ENCODE data around the gene AKAP13. TPM values are rescaled to one million over a fixed set of nuclear protein-coding genes. Genes with fewer than 3 reads are reported as not detected.

The AKAP13 gene
- total RNA-seq, 4 donors from 2014 or later, result 105 to 167 (median 129) TPM

GRCh38 chr15:85380812-85381642 is 624 bp downstream of the AKAP13 start:
- peak overlapping the region; percentile 75 for H3K4me3 ChIP-seq (ENCODE audit: low read depth, poor library complexity, severe bottlenecking)
- no peak for TF ChIP-seq CTCF (IDR thresholded peaks at IDR 0.05)
- TF ChIP-seq POLR2A (IDR thresholded peaks at IDR 0.05), result no peak
- 0% methylated on average over 16 to 37 of the region's 89 CpGs for WGBS, 2 donors
- intact Hi-C loops (cut with DNase I; ENCODE audit: low total_unique reads), result no loop called here
- peak; percentile 40 to 90 for DNase-seq (ENCODE audit: low spot score in 2 of 2)

GRCh38 chr15:85381850-85382751 is 1.7 kb downstream of the AKAP13 start:
- no peak overlapping the region for H3K4me3 ChIP-seq (ENCODE audit: low read depth, poor library complexity, severe bottlenecking)
- TF ChIP-seq POLR2A (IDR thresholded peaks at IDR 0.05) (no peak), CTCF (IDR thresholded peaks at IDR 0.05) (no peak)
- intact Hi-C loops (cut with DNase I; ENCODE audit: low total_unique reads), result no loop called here
- no peak for DNase-seq (ENCODE audit: low spot score in 2 of 2)
- WGBS, 2 donors, result 53 to 56% methylated on average over 10 of the region's 10 CpGs

DNA sequence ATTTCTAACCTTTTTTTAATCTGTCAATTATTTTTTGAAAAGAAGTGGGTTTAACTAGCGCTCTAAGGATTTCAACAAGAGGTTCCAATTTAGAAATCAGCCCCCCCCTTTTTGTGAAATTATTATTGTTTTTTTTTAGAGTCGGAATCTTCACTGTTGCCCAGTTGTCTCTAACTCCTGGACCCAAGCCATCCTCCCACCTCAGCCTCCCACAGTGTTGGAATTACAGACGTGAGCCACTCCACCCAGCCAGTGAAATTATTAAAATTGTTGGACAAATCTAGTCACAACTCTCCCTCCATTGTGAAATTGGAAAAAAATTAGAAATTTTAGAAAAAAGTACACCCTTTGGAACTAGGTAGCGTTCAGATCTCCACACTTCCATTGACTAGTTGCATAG is 2.5 kb downstream of the AKAP13 start:
- DNase-seq (ENCODE audit: low spot score in 2 of 2), result no peak
- intact Hi-C loops (cut with DNase I; ENCODE audit: low total_unique reads), result no loop called here
- WGBS, 2 donors, result 70 to 76% methylated on average over 4 of the region's 4 CpGs
- TF ChIP-seq CTCF (IDR thresholded peaks at IDR 0.05) (no peak), POLR2A (IDR thresholded peaks at IDR 0.05) (no peak)
- H3K4me3 ChIP-seq (ENCODE audit: low read depth, poor library complexity, severe bottlenecking), result no peak overlapping the region

- intact Hi-C loops (cut with DNase I; ENCODE audit: low total_unique reads), result no loop called here
- H3K4me3 ChIP-seq (ENCODE audit: low read depth, poor library complexity, severe bottlenecking), result no peak overlapping the region
- TF ChIP-seq POLR2A (IDR thresholded peaks at IDR 0.05) (no peak), CTCF (IDR thresholded peaks at IDR 0.05) (no peak)
- 83 to 84% methylated on average over 2 of the region's 2 CpGs for WGBS, 2 donors
- no peak for DNase-seq (ENCODE audit: low spot score in 2 of 2)
Observed at GRCh38 chr15:85383470-85384148, 3.2 kb downstream of the AKAP13 start.

GRCh38 chr15:85386261-85386660 is 5.9 kb downstream of the AKAP13 start:
- intact Hi-C loops (cut with DNase I; ENCODE audit: low total_unique reads), result no loop called here
- H3K4me3 ChIP-seq (ENCODE audit: low read depth, poor library complexity, severe bottlenecking), result no peak overlapping the region
- no peak for DNase-seq (ENCODE audit: low spot score in 2 of 2)
- 94 to 99% methylated on average over 7 of the region's 7 CpGs for WGBS, 2 donors
- TF ChIP-seq POLR2A (IDR thresholded peaks at IDR 0.05), result no peak
- no peak for TF ChIP-seq CTCF (IDR thresholded peaks at IDR 0.05)
